HG03575 (cell line): ENCODE data around the gene ELP1.
"Not testable (repeated sequence)": the region's sequence is repeated elsewhere in the genome, so short reads cannot be mapped to it uniquely, and the experiment has no call there.

Experiments used
- ATAC-seq: cut with Tn5 transposase; IDR thresholded peaks from one replicate; pipeline ENCODE4 v1.9.1; 2021; ENCODE audit not compliant: unreplicated experiment, insufficient number of reproducible peaks, low FRiP score; ENCODE audit errors: extremely low read depth

Gene ELP1, protein sequence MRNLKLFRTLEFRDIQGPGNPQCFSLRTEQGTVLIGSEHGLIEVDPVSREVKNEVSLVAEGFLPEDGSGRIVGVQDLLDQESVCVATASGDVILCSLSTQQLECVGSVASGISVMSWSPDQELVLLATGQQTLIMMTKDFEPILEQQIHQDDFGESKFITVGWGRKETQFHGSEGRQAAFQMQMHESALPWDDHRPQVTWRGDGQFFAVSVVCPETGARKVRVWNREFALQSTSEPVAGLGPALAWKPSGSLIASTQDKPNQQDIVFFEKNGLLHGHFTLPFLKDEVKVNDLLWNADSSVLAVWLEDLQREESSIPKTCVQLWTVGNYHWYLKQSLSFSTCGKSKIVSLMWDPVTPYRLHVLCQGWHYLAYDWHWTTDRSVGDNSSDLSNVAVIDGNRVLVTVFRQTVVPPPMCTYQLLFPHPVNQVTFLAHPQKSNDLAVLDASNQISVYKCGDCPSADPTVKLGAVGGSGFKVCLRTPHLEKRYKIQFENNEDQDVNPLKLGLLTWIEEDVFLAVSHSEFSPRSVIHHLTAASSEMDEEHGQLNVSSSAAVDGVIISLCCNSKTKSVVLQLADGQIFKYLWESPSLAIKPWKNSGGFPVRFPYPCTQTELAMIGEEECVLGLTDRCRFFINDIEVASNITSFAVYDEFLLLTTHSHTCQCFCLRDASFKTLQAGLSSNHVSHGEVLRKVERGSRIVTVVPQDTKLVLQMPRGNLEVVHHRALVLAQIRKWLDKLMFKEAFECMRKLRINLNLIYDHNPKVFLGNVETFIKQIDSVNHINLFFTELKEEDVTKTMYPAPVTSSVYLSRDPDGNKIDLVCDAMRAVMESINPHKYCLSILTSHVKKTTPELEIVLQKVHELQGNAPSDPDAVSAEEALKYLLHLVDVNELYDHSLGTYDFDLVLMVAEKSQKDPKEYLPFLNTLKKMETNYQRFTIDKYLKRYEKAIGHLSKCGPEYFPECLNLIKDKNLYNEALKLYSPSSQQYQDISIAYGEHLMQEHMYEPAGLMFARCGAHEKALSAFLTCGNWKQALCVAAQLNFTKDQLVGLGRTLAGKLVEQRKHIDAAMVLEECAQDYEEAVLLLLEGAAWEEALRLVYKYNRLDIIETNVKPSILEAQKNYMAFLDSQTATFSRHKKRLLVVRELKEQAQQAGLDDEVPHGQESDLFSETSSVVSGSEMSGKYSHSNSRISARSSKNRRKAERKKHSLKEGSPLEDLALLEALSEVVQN (N-terminal part only)

DNA sequence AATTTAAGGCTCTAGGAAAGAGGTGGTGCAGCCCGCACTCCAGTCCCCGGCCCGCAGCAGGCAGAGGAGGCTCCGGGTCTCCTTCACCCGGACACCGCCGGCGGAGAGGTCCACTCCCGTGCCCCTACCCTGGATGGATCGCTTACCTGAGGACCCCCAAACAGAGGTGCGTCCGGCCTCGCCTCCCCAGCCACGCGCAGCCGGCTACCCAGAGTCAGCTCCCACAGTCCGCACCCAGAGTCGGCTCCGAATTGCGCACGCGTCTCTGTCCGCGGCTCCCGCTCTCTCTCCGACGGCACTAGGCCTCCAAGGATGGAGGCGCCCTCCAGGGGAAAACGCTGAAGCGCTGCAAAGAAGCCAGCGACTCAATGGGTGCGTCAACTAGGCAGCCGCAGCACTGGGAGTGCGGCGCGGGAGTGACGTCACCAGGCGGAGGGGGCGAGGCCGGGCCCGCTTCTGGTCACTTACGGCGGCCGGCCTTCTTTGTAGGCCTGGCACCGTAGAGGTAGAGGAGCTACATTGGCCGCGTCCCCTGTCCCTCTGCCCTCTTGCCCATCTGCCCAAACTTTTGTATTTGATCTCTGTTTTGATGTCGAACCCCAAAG, at the start of gene ELP1:
TSS of gene ELP1 (minus strand) at position 407 of the 605 bp plus-strand sequence. CDS start 2,978 bp downstream, outside the sequence.
- peak; percentile 65 for ATAC-seq

DNA sequence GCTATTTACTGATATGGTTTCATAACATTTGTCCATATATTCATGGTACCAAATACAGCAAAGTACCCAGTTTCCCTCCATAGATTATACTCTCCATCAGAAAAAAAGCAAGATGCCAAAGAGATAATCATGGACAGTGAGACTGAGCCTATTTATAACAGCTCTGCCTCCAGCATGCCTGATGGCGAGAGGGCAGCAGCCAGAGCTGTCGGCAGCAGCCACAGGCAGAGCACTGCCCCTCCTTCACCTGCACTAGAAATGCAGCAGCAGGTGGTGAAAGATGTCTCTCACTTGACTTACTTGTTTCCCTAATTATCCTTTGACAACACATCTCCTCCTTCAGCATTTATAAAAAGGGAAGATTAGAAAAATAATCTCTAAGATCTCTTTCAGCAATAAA, 47.0 kb upstream of the ELP1 start:
- ATAC-seq = no peak

DNA sequence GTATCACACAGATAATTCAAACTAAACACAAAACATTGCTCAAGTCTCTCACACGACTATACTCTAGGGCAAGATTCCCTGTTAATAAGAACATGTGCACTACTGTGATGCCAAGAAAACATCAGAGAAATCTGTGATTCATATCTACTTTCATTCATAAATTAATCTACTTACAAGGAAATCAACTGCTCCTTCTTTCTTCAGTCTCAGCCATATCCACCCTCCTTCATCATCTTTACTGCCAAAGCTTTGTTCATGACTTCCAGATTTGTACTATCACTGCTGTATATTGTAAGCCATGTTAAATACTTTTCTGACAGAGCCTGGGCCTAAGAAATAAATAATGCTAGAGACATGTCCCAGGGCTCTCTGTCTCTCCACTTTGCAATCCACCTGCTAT, 44.3 kb upstream of the ELP1 start:
- ATAC-seq = no peak

DNA sequence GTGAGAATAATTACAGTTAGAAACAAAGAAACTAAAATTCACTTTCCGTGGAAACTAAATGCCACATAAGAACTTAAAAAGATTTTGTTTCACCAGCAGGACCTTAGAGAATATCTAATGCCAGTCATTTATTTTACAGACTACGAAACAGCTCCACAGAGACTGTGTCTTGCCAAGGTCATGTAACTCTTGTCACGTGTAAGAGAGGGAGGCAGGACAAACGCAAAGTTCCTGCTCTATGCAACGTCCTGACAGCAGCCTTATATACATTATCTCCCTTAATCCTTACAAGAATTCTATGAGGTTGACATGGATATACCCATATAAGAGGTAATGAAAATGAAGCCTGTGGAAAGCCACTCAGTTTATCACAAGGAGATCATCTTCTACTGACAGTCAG, 40.0 kb upstream of the ELP1 start:
- no peak for ATAC-seq

DNA sequence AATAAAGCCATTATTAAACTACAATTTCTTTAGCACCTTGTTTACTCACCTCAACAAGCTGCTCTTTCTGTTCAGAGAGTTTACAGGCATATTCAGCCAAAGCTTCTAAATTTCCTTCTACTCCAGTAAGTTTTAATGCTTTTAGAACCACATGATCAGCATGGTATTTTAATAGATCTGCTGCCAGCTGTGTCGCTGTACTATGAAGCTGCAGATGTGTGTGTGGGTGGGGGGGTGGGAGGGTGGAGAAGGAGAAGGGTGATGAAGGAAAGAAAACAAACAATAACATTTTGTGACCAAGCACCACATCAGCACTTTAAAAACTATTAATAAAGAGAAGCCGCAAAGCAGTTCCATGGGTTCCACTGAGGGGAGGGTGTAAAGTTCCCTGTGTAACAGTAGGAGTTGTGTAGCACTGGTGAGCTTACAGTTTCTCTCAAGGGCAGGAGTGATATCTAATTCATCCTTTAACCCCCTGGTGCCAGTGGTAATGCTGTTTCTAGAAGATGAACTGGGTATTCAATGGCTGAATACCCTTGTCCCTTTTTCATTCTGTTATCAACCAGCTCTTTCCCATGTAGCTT, 38.8 kb upstream of the ELP1 start:
- ATAC-seq = no peak

DNA sequence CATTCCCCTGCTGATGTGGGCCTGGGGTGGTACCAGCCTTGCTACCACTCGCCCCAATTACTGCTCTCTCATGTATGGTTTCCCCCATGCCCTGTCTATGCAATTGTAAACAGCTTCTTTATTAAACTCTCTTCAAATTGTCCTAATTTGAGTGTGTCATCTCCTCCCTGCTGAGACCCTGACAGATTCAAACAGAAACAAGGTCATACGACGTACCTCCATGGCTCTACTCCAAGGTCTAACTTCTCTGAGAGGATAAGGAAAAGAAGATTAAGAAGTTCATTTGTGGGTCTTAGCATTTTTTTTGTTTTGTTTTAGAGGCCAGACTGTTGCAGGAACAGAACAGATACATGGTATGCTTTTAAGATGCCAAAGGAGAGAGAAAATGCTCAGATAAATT, 38.3 kb upstream of the ELP1 start:
- ATAC-seq = no peak

DNA sequence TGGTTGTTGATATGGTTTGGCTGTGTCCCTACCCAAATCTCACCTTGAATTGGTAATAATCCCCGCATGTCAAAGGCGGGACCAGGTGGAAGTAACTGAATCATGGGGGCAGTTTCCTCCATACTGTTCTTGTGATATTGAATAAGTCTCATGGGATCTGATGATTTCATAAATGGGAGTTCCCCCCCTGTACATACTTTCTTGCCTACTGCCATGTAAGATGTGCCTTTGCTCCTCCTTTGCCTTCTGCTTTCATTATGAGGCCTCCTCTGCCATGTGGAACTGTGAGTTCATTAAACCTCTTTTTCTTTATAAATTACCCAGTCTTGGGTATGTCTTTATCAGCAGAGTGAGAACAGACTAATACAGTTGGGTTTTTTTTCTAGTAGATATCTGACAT, 37.5 kb upstream of the ELP1 start:
- not testable (repeated sequence) for ATAC-seq

DNA sequence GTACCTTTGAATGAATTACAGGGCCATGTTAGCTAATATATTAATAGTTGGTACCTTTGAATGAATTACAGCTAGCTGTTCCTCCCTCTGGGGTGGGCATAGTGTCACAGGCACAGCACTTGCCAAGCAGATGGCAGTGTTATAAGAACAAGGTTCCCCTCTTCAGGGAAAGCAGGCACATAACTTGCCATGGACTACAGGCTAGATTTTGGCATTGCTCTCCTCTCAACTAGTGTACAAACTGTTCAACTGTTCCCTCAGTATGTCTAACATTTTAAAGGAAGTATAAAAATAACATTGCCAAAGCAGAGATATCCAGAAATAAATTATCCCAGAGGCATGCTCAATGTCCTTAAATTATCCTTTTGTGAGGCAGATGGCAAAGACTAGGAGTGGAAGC, 34.0 kb upstream of the ELP1 start:
- ATAC-seq = no peak

DNA sequence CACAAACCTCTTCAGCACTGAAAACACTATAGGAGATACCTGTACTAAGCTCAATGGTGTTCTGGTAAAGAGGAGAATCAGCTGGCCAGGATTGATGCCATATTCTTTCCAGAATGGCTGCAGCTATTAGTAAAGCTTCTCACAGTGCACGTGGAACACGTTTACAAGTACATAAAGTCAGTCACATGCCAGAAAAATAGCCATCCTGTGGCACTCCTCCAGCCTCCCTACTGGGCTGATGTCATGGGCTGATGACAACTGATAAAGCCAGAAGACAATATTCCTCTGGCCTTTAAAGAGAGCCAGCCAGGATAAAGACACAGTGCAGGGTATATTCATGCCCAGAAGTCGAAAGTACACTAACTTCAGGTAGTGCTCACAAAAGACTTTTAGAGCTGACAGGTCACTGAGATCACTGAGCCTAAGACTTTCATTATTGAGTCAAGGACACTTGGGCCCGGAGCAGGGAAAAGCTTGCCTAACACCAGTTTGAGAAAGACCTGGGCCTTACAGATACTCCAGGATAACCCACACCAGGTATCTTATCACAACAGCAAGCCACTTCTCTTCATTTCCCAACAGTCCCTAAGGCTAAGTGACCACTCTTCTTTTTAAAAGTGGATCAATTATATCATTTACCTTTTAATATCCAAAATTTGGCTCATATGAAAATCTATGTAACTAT, 29.7 kb upstream of the ELP1 start:
- ATAC-seq = no peak

DNA sequence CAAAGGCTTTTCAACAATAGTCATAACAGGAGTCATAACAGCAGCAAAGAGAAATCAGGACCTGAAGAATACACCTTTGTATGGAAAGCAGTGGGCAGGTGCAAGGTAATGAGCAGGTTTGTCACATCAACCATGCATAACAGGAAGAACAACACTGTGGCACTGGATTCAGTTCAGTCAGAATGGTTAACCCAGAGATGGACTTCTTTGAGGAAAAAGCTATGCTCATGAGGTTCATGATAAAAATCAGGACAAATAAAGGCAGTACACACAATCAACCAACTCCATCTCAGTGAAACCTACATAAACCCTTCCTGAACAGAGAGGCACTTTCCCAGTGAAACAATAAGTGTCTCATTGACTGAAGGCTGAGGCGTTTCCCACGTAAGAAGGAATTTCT, 27.2 kb upstream of the ELP1 start:
- no peak for ATAC-seq

DNA sequence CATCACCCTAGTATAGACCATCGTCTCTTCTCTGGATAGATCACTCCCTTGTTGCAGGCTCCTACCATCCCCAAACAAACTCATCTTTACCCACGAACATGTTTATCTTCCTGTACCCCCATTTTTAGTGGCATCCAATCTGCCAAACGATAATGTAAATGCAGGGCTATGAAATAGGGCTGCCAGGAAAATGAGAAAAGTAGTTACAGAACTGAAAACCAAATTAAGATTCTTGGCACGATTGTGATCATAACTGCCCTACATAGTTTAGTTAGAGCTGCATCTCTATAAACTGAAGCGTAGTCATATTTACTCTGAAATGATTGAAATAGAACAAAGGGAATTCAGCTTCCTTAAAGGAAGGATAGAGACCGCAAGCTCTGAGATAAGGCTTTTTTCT, 26.4 kb upstream of the ELP1 start:
- ATAC-seq = no peak

DNA sequence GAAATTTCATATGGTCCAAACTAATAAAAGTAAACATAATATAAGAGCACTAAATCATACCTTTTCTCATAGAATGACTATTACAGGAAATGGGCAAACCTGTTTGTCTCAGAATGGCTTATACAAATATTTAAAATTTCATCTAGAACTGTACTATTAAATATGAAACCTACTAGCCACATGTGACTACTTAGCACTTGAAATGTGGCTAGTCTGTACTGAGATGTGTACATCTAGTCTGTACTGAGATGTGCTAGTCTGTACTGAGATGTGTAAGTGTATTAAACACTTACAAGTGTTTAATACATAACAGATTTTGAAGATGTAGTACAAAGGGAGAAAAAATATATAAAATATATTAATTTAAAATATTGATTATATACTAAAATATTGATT, 22.7 kb upstream of the ELP1 start:
- no peak for ATAC-seq

DNA sequence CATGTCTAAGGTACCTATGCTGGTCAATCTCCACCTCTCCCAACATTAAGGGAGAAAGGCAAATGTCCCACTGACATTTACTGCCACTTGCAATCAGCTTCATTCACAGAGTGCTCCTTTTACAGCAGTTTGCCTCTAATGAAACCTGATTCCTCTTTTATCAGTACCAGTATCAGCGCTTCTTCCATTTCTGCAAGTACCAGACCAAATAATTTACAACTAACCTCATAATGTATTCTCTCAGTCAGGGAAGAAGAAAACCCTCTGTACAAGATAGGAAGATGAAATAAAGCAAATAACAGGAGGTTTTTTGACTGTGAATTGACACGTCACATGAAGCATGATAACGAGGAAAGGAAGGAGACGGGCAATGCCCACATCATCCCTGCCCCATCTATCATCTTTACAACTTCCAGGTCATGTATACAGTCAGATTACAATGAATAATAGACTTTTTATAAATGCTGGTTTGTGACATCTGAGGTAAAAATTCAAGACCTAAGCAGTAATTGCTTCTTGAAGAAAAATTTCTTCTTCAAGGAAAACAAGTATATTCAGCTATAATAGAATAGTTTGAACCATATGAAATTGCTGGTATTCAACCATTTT, 22.2 kb upstream of the ELP1 start:
- ATAC-seq = no peak

DNA sequence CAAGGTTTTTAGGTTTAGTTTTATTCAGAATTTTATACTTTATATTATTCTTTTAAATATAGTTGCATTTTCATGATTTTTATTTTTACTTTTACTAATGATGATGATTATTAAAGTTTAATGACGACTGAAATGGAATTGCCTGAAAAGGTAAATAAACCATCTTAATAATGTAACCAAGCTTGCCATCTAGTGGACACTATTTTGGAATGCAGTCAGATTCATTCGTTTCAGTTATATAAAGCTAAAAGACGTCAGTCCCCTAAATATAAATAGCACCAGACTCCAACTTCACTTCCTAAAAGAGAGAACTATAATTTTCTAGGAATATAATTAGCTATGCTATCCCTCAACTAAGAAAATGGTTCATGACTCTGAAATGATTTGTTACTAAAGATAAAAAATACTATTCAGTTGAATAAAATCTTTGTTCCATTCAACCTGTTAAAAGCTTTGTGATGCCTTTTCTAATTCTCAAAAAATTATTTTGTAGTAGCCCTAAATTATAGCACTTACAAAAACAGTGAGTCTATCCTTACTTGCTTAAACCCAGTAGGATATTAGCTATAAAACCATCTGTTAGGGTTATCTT, 20.2 kb upstream of the ELP1 start:
- ATAC-seq = no peak

DNA sequence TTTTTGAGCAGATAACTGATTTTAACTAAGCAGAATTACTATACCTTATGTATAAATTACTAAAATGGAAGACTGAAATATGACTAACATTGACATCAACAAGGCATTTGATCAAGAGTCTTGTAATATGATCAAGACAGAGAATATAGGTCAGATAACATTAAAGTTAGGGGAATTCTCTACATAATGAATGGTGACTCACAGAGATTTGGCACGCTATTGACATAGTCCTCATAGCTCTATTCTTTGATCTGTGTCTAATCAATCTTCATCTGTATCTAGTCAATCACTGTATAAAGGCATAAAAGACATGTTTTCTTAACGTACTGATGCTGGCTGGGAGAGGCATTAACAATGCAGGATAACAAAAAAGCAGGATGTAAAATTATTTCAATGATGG, 17.7 kb upstream of the ELP1 start:
- ATAC-seq = no peak

DNA sequence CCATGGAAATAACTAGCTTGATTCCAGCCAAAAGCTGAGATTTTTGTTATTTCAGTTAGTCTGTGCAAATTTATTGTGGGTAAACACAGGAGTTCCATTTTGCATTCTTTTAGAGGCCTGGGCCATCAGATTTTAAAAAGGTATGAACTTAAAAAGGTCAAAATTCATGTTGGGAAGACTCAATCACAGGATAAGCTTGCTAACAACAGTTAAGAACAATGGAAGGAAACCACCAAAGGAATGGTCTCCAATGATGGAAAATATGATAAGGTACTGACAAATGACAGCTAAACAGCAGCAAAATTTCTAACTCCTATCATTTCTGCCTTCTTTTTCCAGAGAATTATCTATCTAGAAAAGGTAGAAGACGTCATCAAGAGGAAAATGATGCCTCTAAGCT, 16.2 kb upstream of the ELP1 start:
- ATAC-seq = no peak

DNA sequence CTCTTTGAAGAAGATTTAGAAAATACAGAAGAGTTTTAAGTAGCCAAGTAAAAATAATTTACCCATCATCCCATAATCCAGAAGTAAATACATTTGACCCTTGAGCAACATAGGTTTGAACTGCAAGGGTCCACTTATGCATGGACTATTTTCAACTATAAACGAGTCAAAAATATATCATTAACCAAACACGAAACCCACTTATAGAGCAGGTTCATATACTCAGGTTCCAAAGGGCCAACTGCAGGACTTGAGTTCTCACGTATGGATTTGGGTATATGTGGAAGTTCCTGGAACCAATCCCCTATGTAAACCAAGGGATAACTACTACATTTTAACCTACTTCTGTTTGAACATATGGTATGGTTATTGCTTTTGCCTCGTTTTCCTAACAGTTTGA, 6.1 kb upstream of the ELP1 start:
- no peak for ATAC-seq
